Right hindlimb (tissue), 1 donor: ENCODE data around the gene TCF20.

ENCODE experiments used
- DNase-seq: peaks from one replicate; pipeline ENCODE4 v3.0.0-alpha.2; 2018

Gene TCF20

GRCh38 chr22:42256930-42257329 lies 13.5 kb downstream of the TCF20 start:
- DNase-seq: no peak

- no peak for DNase-seq
These were observed 14.2 kb downstream of the TCF20 start for GRCh38 chr22:42256220-42256619.

- DNase-seq: no peak
These were observed 20.6 kb downstream of the TCF20 start for GRCh38 chr22:42249831-42250230.

- no peak for DNase-seq
These were observed 21.5 kb downstream of the TCF20 start for GRCh38 chr22:42248995-42249394.

- DNase-seq: no peak
These were observed 22.9 kb downstream of the TCF20 start for GRCh38 chr22:42247596-42247995.

GRCh38 chr22:42243802-42244060 lies 26.7 kb downstream of the TCF20 start:
- DNase-seq: no peak

- DNase-seq: no peak
These were observed 33.6 kb downstream of the TCF20 start for GRCh38 chr22:42236848-42237247.

- no peak for DNase-seq
These were observed 34.2 kb downstream of the TCF20 start for GRCh38 chr22:42236268-42236667.

GRCh38 chr22:42233879-42234278 lies 36.6 kb downstream of the TCF20 start:
- no peak for DNase-seq

GRCh38 chr22:42231929-42232328 lies 38.5 kb downstream of the TCF20 start:
- DNase-seq: no peak

GRCh38 chr22:42229455-42230149 lies 40.9 kb downstream of the TCF20 start:
- DNase-seq: peak; percentile 59

- peak; percentile 55 for DNase-seq
These were observed 42.0 kb downstream of the TCF20 start for GRCh38 chr22:42228483-42228882.

GRCh38 chr22:42227435-42227834 lies 43.0 kb downstream of the TCF20 start:
- no peak for DNase-seq

GRCh38 chr22:42225841-42226240 lies 44.6 kb downstream of the TCF20 start:
- no peak for DNase-seq

- DNase-seq: no peak
These were observed 48.3 kb downstream of the TCF20 start for GRCh38 chr22:42222140-42222539.
